ENCODE measurements around the gene CD4.
A peak's percentile ranks its signal among the peaks of the same experiment; 100 is the strongest.
"Not testable (repeated sequence)": the region's sequence is repeated elsewhere in the genome, so short reads cannot be mapped to it uniquely, and the experiment has no call there.

CD4 gene

DNA sequence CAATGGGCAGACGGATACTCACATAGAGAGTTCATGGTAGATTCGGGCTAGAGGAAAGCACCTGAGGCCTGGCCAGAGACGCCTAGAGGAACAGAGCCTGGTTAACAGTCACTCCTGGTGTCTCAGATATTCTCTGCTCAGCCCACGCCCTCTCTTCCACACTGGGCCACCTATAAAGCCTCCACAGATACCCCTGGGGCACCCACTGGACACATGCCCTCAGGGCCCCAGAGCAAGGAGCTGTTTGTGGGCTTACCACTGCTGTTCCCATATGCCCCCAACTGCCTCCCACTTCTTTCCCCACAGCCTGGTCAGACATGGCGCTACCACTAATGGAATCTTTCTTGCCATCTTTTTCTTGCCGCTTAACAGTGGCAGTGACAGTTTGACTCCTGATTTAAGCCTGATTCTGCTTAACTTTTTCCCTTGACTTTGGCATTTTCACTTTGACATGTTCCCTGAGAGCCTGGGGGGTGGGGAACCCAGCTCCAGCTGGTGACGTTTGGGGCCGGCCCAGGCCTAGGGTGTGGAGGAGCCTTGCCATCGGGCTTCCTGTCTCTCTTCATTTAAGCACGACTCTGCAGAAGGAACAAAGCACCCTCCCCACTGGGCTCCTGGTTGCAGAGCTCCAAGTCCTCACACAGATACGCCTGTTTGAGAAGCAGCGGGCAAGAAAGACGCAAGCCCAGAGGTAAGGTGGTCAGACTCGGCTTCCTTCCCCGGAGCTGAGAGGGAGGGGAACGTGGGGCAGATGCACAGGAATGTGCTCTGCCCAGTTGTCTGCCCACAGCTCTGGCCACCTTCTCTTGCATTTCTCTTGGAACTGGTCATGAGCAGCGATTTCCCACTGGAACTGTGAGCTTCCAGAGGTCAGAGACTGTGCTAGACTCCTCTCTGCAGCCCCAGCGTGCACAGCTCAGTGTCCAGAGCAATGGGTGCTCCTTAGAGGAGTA, at the start of gene CD4:
CD4 (plus strand) TSS at position 557 of the 953 bp plus-strand sequence. CDS start 10,611 bp downstream, outside the sequence.
- no peak for DNase-seq

DNA sequence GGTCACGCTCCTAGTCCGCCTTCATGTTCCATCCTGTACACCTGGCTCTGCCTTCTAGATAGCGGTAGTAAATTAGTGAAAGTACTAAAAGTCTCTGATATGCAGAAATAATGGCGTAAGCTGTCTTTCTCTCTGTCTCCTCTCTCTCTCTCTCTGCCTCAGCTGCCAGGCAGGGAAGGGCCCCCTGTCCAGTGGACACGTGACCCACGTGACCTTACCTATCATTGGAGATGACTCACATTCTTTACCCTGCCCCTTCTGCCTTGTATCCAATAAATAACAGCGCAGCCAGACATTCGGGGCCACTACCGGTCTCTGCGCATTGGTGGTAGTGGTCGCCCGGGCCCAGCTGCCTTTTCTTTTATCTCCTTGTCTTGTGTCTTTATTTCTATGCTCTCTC, 47.2 kb upstream of the CD4 start:
- not testable (repeated sequence) for DNase-seq

DNA sequence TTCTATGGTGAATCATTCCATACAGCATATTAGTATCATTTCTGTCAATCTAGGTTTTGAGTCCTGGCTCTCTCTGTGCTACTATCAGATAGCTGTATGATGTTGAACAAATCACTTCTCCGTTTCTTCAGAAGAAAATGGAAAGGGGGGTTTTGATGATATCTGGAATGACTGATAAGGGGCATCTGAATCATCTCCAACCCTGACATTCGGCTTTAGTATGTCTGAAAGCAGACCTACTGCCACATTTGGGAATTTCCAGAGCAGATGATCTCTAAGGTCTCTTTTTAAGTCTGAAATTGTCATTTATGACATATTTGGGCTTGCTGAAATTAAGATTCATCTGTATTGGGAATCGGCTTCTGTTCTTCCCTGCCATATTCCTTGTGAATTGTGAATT, 46.5 kb upstream of the CD4 start:
- DNase-seq = no peak

DNA sequence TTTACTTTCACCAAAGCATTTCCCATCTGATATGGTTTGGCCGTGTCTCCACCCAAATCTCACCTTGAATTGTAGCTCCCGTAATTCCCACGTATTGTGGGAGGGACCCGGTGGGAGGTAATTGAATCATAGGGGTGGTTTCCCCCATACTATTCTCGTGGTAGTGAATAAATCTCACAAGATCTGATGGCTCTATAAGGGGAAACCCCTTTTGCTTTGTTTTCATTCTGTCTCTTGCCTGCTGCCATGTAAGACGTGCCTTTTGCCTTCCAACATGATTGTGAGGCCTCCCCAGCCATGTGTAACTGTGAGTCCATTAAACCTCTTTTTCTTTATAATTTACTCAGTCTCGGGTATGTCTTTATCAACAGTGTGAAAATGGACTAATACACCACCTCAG, 46.0 kb upstream of the CD4 start:
- not testable (repeated sequence) for DNase-seq

DNA sequence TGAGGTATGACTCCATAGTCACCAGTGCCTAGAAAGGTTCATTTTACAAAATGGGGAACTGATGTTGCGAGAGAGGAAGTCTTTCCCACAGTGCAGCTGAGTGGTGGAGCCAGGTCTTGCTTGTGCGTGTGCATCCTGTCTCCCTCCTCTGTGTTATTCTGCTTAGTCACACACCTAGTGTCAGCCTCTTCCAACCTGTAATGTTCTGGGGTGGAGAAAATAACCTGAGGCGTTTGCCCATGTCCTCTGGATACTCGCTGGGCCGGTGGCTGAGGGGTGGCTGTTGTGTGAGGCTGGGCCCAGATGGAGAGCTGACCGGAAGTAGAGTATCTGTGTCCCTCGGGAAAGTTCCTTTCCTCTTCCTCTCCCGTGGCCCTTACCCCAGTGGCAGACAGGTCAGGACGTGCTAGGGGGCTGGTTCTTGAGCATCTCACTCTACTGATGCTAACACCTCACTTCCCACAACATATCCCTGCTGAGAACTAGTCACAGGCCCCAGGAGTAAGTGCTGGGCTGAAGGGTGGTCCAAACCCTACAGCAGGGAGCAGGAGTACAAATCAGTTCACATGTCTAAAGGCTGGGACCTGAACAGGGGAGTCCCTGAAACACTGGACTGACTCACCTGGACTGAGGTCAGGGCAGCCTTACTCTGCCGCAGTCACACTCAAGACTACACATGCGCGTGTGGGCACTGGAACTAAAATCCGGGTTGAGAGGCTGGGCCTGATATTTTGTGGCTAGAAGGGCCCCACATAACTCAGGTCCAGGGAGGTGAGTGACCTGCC, 43.4 kb upstream of the CD4 start:
- no peak for DNase-seq

DNA sequence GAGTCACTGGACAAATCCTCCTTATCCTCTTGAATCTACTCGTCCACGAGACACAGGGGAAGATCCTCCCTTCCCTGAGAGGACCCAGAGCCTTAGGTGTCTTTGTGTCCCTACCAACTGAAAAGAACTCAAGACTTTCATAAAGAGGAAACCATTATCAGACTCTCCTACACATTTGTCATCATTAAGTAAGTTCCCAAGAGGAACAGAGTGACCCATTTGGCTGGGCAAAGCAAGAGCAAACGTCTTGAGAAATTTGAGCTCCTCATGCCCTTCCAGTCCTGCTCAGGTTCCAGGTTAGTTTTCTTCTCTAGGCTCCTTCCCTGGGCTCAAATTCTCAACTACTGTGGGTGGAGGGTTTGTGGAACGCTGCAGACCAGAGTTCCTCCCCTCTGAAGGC, 42.1 kb upstream of the CD4 start:
- DNase-seq = no peak

DNA sequence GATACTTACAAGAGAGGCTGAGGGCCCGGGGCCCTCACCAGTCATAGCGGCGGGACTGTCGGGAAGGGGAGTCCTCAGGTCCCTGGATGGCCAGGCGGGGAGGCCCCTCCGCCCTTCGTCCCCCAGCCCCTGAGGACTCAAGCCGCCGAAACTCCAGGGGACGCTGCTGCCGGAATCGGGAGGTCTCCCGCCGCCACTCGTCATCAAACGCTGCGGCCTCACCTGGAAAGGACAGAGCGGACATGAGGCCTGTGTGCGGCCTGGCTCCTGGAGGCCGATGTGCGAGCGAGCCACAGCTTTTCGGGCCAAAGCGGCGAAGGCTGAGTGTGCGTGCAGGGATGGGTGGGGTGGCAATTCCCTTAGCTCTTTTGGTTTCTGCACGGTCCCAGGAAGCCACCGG, 40.6 kb upstream of the CD4 start:
- no peak for DNase-seq

DNA sequence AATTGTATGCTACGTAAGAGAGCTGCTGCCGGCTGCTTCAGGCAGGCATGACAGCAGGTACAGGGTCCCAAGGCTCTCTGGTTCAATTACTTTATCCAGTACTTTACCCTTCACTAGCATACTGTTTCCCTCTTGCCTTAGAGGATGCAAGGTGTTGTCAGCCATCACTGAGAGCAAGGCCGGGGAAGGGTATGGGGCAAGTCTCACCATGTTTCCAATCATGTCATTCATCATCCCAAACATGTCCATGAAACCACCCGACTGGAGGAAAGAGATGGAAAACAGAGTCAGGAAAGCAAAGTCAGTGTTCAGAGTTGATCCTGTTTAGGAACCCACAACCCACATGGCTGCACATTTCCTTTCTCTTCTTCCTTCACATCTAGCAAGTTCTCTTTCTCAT, 38.8 kb upstream of the CD4 start:
- DNase-seq = no peak

DNA sequence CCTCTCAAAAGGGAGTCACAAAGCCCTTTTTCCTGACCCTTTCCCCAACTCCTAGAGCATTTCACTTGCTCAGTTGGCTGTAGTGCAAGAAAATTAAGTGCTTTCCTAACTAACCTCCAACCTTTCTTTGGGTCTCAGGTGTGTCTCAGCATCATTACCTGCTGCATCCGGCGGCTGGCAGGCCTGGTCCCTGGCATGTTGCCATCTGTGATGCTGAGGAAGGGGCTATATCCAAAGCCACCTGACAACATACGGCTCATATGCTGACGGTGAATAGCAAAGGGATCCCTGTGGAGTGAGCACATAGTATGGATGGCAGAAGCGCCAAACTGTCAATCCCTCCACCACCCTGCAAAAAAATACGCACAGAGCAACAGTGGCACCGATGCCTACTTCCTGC, 37.6 kb upstream of the CD4 start:
- no peak for DNase-seq

DNA sequence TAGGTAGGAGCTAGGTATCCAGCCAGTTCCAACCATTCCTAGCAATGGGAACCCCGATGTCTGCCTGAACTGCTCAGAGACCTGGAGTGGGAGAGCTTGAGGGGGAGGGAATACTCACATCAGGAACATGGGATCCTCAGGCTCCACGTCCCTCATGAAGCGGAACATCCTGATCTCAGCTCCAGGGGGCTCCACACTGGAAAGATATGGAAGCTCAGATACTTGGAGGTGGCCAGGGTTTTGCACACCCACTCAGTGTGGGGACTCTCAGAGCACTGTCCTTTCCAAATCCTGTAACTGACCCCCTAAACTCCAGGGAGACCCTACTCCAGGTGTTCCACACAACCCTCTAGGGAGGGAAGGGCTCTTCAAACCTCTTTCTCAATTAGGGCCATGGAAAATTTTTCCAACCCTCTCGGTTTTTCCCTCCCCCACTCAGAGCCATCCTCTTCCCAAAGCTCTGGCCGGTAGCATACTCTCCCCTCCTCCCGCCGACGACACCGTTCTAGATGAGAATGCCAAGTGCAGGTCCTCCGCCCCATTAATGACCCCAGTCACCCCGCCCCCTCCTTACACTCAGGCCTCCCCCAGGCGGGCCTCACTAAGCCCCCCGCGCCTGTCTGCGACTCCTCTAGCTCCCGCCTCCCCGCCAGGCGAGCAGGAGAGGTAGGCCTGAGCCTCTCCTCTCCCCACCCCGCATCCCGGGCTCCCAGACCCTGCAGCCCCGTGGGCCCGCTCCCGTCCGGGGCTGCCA, 37.0 kb upstream of the CD4 start:
- peak; percentile 49 for DNase-seq

DNA sequence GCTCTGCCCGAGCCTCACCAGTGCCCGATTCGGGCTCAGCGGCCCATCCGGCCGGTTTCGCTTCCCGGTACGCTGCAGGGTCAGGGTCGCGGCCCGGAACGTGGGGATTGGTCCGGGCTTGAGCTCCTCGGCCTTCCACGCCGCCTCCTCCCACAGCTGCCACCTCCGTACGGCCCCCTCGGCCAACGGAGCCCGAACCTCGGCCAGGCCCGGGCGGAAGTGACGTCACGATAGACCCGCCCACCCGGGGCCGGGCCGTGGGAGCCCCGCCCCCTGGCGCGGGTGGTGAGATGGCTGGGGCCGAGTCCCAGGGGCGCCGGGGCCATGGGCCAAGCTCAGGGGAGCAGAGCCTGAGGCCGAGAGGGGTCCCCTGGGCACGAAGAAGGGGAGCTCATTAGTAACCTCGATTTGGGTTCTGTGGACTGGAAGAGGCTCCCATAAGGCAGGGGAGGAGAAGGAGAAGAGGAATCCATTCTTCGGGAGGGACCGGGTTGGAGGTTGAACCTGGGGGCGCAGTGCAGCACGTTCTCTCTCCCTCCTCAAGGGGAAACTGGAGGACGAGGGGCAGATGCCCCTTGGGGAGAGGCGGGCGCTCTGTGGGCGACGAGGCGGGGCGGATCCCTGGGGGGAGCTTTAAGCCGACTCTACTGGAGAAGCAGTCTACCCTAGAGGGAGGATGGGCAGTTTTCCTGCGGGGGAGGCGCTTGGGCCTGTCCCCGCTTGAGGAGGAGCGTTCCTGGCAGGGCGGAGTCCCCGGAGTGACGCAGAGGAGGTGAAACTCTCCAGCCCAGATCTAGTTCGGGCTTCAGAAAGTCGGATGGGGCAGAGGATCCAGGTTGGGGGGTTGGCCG, 36.2 kb upstream of the CD4 start, which contains the start of gene MLF2:
MLF2 (minus strand) TSS at position 221 of the 851 bp plus-strand sequence. CDS start 807 bp downstream, outside the sequence.
- peak; percentile 98 for DNase-seq

DNA sequence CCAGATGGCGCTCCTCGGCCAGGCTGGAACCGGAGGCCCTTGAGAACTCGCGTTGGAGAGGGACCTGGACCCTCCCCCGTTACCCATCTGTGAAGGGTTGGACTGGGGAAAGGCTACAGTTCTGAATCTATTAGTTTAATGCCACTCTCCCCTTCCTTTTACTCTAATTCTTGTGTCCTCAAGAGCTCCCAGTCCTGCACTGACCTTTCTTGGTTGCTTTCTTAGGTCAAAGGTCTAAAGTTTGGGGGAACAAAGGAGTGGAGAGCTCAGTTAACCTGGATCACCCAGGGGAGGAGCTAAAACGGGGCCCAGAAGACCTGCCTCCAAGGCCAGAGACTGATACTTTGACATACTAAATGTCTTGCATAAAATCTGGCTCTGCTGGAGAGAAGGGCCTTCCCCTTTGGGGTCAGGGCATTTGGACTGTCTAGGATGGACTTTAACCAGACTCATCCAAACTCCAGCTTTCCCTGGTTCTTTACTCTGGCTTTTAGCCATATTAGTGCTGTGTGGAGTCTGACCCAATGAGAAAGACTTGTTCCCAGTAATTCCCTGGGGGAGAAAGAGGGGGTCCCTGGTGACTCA, 35.5 kb upstream of the CD4 start:
- DNase-seq = no peak

DNA sequence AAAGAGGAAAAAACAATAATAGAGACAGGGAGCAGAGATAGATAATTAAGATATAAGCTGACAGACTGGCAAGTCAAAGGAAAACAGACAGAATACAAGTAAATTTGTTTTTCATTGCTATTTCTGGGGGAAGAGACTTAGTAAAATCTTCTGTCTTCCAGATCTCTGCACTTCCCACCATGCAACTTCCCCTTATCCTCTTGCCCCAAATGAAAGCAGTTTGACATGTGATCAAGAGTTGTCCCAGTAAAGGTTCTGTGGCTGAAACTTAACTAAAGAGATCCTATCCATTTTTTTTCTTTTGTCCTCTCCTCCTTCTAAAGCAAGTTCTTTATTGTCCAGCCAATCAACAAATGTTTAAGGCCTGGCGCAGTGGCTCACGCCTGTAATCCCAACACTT, 34.9 kb upstream of the CD4 start:
- DNase-seq = no peak

DNA sequence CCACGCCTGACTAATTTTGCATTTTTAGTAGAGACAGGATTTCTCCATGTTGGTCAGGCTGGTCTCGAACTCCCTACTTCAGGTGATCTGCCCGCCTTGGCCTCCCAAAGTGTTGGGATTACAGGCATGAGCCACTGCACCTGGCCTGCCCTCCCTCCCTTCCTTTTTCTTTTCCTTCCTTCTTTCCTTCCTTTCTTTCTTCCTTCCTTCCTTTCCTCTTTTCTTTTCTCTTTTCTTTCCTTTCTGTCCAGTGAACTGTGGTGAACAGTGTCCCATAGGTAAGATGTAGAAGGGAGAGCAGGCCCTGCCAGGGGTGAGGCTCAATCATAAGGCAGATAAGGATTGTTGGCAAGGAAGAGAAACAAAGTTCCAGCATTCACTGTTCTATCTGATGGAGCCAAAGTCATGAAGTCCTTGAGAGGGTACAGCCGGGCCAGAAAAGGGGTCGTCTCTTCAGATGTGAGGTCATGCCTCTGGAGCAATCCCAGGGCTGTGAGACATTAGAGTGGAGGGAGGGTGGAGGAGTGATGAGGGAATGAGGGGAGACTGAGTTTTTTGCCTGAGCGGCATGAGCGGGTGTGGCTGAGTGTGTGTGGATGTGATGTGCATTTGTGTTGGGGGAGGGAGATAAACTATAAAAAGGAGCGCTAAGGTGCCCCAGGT, 32.2 kb upstream of the CD4 start:
- no peak for DNase-seq

DNA sequence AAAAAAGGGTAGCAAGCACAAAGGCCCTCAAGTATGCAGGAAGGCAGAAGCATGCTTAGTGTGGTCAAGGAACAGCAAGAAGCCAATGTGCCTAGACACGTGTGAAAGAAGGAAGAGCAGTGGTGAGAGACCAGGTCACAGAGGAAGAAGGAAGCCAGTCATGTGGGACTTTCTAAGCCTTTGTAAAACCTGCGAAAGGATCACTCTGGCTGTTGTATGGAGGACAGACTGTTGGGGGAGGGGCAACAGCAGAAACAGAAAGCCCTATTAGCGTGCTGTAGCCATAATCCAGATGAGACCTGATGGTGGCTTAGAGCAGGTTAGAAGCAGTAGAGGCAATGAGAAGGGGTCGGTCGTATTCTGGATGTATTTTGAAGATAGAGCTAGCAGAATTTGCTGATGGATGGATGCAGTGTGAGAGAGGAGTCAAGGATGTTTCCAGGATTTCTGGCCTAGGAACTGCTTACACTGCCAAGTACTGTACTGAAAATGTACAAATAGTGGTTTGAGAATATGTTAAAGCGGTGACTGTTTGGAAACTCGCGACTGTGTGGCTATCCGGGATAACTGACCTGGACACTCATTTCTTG, 30.7 kb upstream of the CD4 start:
- DNase-seq = peak; percentile 36

DNA sequence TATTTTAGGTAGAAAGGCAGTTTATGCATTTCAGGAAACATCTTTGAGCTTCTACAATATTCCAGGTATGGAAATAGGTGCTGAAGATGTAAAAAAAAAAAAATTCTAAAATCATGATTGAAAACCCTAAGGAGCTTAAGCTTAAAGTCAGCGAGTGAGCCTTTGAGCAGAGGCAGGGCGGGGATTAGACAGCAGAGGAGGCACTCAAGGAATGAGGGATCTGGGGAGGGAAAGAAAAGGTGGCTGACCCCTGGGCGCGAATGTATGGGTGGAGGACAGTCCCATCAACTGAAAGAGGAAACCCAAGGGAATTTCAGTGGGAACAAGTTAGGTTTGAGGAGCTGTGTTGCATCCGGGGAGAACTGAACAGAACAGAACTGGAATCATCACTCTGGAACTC, 29.6 kb upstream of the CD4 start:
- no peak for DNase-seq

DNA sequence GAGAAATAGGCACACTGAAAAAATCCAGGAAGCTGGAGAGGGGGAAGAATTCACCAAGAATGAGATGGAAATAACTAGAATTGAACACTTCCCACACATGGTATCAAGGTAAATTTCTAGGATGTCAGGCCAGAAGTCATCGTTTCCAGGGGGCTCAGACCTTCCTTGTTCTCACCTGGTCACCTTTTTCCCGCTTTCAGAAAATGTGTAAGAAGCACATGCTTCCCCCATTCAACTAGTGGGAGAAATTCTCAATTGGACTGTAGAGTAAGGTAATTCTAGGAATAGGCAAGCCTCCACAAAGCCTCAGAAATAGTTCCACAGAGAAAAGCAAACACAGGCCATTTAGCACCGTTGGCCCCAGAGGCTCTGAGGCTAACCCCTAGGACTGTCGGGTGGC, 25.9 kb upstream of the CD4 start:
- no peak for DNase-seq

DNA sequence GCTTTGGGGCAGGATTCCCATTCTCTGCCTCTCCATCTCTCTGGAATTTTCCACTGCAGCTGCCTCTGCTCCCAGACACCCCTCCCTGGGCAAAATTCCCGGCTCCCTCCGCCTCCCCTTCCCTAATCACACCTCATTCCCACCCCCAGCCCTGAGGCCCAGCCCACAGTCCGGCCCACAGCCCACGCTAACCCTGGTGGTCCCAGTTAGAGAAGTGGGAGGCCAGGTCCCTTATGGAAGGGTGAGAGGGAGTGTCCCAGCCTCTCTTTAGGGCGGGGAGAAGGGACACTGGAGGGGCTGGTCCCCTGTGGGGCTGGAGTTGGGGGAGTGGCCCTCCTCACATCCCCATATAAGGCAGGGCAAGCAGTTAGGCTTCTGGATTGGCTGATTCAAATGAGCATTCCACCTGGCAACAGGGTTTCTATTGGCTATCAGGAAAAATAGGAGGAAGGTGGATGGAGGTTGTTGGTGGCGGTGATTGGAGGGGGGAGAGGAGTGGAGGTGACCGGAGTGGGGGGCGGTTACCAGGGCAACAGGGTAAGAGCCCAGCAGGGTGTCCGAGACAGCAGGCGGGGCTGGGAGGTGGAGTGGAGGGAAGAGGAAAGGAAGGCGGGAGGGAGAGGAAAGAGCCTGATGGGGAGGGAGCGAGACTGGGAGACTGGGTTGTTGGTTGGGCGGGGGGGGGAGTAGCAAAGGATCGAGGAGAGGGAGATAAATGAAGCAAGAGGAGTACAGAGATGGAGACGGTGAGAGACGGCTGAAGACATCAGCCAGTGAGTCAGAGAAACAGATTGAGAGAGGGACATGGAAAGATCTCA, 25.1 kb upstream of the CD4 start:
- peak; percentile 94 for DNase-seq

DNA sequence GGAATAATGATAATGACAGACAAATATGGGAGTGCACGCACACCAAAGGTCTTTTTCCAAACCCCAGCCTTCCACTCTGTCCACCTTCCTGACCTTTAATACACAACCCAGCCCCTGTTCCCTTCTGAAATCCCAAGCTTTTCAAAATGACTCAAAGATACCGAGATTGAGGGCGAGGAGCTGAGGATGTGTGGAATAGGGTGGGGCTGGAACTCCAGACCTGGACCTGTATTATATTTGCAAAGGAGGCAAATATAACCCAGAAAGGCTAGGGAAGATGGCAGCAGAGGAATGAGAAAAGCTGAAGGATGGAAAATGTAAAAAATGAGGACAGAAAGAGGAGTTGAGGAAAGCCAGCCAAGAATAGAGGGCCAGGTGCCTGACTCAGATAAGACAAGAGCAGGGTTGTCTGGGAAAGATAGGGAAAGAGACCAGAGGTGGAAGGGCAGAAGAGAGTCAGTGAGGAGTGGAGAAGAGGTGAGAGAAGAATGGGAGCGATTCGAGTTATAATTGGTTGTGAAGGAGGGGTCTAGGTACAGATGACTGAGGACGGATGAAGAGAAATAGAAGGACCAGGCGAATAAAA, 24.2 kb upstream of the CD4 start:
- no peak for DNase-seq
